B cell (primary cell): ENCODE results near the gene ZNF598. TPM values are rescaled to one million over a fixed set of nuclear protein-coding genes. Genes with fewer than 3 reads are reported as not detected.

Source experiments
- ATAC-seq: fragments of 200-7000 bp; cut with Tn5 transposase; one replicate; pipeline ENCODE4 v1.10.0; 2021; ENCODE audit warnings: low read depth, mild to moderate bottlenecking, moderate number of reproducible peaks, moderate library complexity
- CTCF ChIA-PET: fragments of 350-600 bp; sonication (Branson Sonifier 250); formaldehyde crosslinking; loops from one replicate; lab custom pipeline; 2021; ENCODE audit warnings: antibody characterized with exemption, inconsistent platforms; lab: Charles Lee
- POLR2A ChIA-PET: fragments of 350-600 bp; sonication (Branson Sonifier 250); formaldehyde crosslinking; loops from one replicate; lab custom pipeline; 2021; ENCODE audit warnings: antibody characterized with exemption; lab: Charles Lee
- DNase-seq: peaks from one replicate; pipeline ENCODE4 v3.0.0; 2013
- H2AFZ ChIP-seq: 2 replicates; pipeline ENCODE4 v1.6.1; 2012; ENCODE audit warnings: mild to moderate bottlenecking, low read depth, low read length; ENCODE audit not compliant: insufficient read depth, poor library complexity, severe bottlenecking
- H3K27ac ChIP-seq, 2 donors: 1 replicate in 1 of 2; 2 replicates in 1 of 2; pipeline ENCODE4 v1.5.1; 2012 to 2013; ENCODE audit warnings: low read length in 2 of 2, mild to moderate bottlenecking in 2 of 2, moderate library complexity in 1 of 2
- H3K27me3 ChIP-seq, 4 experiments: fragments of 200-600 bp in 1 of 4; sonication (generic) in 1 of 4; replicated peaks in 1 of 4; 1 replicate in 2 of 4; 2 replicates in 2 of 4; pipeline versions ENCODE4 v1.6.1 to v1.7.0; 2013 to 2016; ENCODE audit warnings: low read length in 3 of 4, mild to moderate bottlenecking in 2 of 4, mixed read lengths in 1 of 4, moderate library complexity in 1 of 4; ENCODE audit not compliant: insufficient read depth in 4 of 4, control insufficient read depth in 3 of 4; ENCODE audit errors: control extremely low read depth in 1 of 4
- H3K36me3 ChIP-seq, 2 experiments: replicated peaks in 1 of 2; 1 replicate in 1 of 2; 2 replicates in 1 of 2; pipeline versions ENCODE4 v1.6.1 to v1.7.1; 2013; ENCODE audit warnings: low read length in 1 of 2; ENCODE audit not compliant: insufficient read depth in 2 of 2, control insufficient read depth in 1 of 2; ENCODE audit errors: control extremely low read depth in 1 of 2, extremely low read depth in 1 of 2
- H3K4me1 ChIP-seq, 2 donors: fragments of 200-600 bp in 1 of 2; sonication (generic) in 1 of 2; 1 replicate in 1 of 2; 2 replicates in 1 of 2; pipeline versions ENCODE4 v1.5.1 to v1.6.1; 2013 to 2017; ENCODE audit warnings: low read length in 2 of 2; ENCODE audit not compliant: control insufficient read depth in 2 of 2, insufficient read depth in 2 of 2
- H3K4me2 ChIP-seq: replicated peaks from 2 replicates; pipeline ENCODE3; 2012; ENCODE audit warnings: mild to moderate bottlenecking, low read depth, low read length; ENCODE audit not compliant: poor library complexity, severe bottlenecking
- H3K4me3 ChIP-seq, 5 experiments: fragments of 200-600 bp in 1 of 5; sonication (generic) in 1 of 5; 1 replicate in 3 of 5; 2 replicates in 2 of 5; pipeline versions ENCODE4 v1.5.1 to v1.7.0; 2011 to 2016; ENCODE audit warnings: low read length in 4 of 5, mild to moderate bottlenecking in 4 of 5, low read depth in 2 of 5, control low read depth in 1 of 5, moderate library complexity in 1 of 5; ENCODE audit not compliant: insufficient read depth in 1 of 5; ENCODE audit errors: control extremely low read depth in 1 of 5, extremely low read depth in 1 of 5
- H3K79me2 ChIP-seq: fragments of 200-600 bp; sonication (generic); one replicate; pipeline ENCODE4 v1.6.0; 2016; ENCODE audit warnings: low read length; ENCODE audit not compliant: control insufficient read depth, insufficient read depth
- H3K9ac ChIP-seq: fragments of 200-600 bp; sonication (generic); 2 replicates; pipeline ENCODE4 v1.6.1; 2017; ENCODE audit warnings: mild to moderate bottlenecking, low read length, moderate library complexity
- H3K9me3 ChIP-seq, 3 donors: one replicate each; pipeline versions ENCODE4 v1.6.1 to v1.7.1; 2013; ENCODE audit warnings: low read length in 2 of 3; ENCODE audit not compliant: control insufficient read depth in 2 of 3, insufficient read depth in 1 of 3; ENCODE audit errors: control extremely low read depth in 1 of 3
- H4K20me1 ChIP-seq: 2 replicates; pipeline ENCODE4 v1.6.0; 2012; ENCODE audit warnings: mild to moderate bottlenecking, low read length; ENCODE audit not compliant: insufficient read depth, control insufficient read depth, poor library complexity, severe bottlenecking
- H3K27ac Mint-ChIP-seq: one replicate; pipeline ENCODE4 v1.8.0; 2021; ENCODE audit warnings: mixed read lengths
- H3K27me3 Mint-ChIP-seq: one replicate; pipeline ENCODE4 v1.8.0; 2021; ENCODE audit warnings: mixed read lengths
- H3K4me1 Mint-ChIP-seq: one replicate; pipeline ENCODE4 v1.8.0; 2021; ENCODE audit warnings: mixed read lengths
- H3K4me3 Mint-ChIP-seq: one replicate; pipeline ENCODE4 v1.8.0; 2021; ENCODE audit warnings: mixed read lengths
- H3K9me3 Mint-ChIP-seq: one replicate; pipeline ENCODE4 v1.8.0; 2022; ENCODE audit warnings: mixed read lengths; ENCODE audit not compliant: insufficient read depth
- CTCF ChIP-seq: fragments of 200-600 bp; IDR thresholded peaks from one replicate; pipeline ENCODE4 v1.8.0; 2022; ENCODE audit warnings: antibody characterized with exemption, mild to moderate bottlenecking
- EZH2 ChIP-seq: IDR thresholded peaks from 2 replicates; pipeline ENCODE4 v1.6.1; 2012; ENCODE audit warnings: borderline replicate concordance, low read depth, mild to moderate bottlenecking, moderate library complexity, low read length; ENCODE audit not compliant: insufficient read depth, poor library complexity, severe bottlenecking
- WGBS: methylation state at CpG from one replicate; pipeline ENCODE4 v1.1.5; 2013; ENCODE audit warnings: missing lambda C conversion rate; ENCODE audit not compliant: insufficient coverage; 5-methylcytosine and 5-hydroxymethylcytosine counted together
- intact Hi-C: fragments of 100-400 bp; cut with micrococcal nuclease; formaldehyde crosslinking; loops from one replicate; pipeline ENCODE4 v1.10.0; 2022
- polyA plus RNA-seq: library from polyadenylated mRNA; depleted of rRNA; stranded (reverse); fragments of >200 nt; gene quantifications from 2 replicates; pipeline ENCODE4 v1.2.3, GENCODE V29; 2012
- total RNA-seq, 2 donors: library from RNA; stranded (reverse); fragments of 120-200 nt in 1 of 2; gene quantifications; 1 replicate in 1 of 2; 2 replicates in 1 of 2; pipeline versions ENCODE4 v1.2.3 to v1.2.4, GENCODE V29; 2013 to 2022

ZNF598 gene
- total and polyA plus RNA-seq, 2 donors (not counting 1 experiment from before 2014, with no cell fraction given): 49.5 to 61.5 TPM

DNA sequence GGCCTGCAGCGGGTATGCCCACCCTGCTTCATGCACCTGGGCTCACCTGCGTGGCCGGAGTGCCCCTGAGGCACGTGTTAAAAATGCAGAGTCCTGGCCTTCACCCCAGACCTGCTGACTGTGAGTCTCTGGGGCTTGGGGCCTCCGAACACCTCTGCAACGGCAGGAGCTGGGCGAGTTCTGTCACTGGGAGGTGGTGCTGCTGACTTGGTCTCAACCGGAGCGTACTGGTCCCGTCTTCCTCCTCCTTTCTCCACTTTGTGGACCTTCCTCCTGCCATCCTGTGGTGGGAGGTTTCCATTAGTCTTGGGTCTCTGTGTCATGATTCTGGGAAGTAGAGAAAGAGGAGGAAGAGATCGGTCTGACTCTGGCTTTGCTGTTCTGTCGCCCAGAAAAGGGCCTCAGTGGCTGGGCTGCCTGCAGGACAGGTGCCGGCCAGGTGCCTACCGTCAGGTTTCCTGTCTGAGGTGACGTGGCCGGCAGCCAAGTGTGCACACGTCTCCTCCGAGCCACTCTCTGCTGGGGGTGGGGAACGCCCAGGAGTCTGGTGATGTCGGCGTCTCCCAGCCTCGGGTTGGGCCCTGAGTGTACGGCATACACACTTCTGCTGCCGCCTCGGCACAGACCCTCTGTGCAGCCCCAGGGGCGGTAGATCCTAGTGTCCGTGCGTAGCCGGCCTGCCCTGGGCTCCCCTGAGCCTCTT is 45.1 kb upstream of the ZNF598 start:
- Mint-ChIP-seq H3K4me1 (no peaks in the 10 kb centered on the region), H3K27me3 (no peaks in the 10 kb centered on the region), H3K9me3 (no peaks in the 10 kb centered on the region), H3K4me3 (no peak overlapping the region), H3K27ac (no peak overlapping the region)
- Histone ChIP-seq H3K27ac (no peak overlapping the region), H3K9me3 (no peaks in the 10 kb centered on the region), H3K4me2 (no peak overlapping the region), H3K27me3 (no peaks in the 10 kb centered on the region), H3K9ac (no peak overlapping the region), H4K20me1 (no peaks in the 10 kb centered on the region), H3K79me2 (peaks cover 22% of the 10 kb centered on the region), H3K4me3 (no peak overlapping the region), H3K36me3 (peaks cover 0 to 54% of the 10 kb centered on the region in 2 experiments), H3K4me1 (no peaks in the 10 kb centered on the region), H2AFZ (no peak overlapping the region)
- ChIA-PET POLR2A (no interaction called here), CTCF (no interaction called here)
- TF ChIP-seq EZH2 (no peak), CTCF (no peak)
- intact Hi-C loops: no loop called here
- DNase-seq: no peak
- no peak for ATAC-seq
- 91% methylated on average over 24 of the region's 29 CpGs for WGBS

DNA sequence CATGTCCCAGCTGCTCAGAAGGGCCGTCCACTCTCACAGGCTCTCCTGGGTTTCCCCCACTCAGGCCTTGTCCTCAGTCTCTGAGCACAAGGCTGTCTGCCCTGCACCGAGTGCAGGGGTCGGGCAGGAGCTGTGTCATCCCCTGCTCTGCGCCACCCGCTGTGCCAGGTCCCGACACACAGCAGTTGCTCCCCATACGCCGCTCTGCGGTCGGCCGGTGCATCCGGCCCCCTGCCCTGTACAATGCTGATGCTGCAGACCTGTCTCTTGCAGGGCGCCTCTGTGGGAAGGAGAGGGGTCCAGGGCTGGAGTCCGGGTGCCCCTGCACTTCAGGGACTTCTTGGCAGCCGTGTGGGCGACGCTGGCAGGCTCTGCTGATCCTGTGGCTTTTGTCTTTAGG is 44.3 kb upstream of the ZNF598 start:
- Histone ChIP-seq H3K27me3 (no peaks in the 10 kb centered on the region), H2AFZ (no peak overlapping the region), H3K79me2 (peaks cover 30% of the 10 kb centered on the region), H3K4me1 (peaks cover 0 to 1% of the 10 kb centered on the region in 2 donors), H3K9ac (no peak overlapping the region), H3K4me3 (no peak overlapping the region), H3K9me3 (no peaks in the 10 kb centered on the region), H3K4me2 (no peak overlapping the region), H3K36me3 (peaks cover 0 to 54% of the 10 kb centered on the region in 2 experiments), H4K20me1 (no peaks in the 10 kb centered on the region), H3K27ac (no peak overlapping the region)
- Mint-ChIP-seq H3K4me1 (no peaks in the 10 kb centered on the region), H3K4me3 (no peak overlapping the region), H3K9me3 (no peaks in the 10 kb centered on the region), H3K27ac (no peak overlapping the region), H3K27me3 (no peaks in the 10 kb centered on the region)
- DNase-seq (no peak), ATAC-seq (no peak)
- CTCF ChIA-PET: no interaction called here
- TF ChIP-seq CTCF: no peak
- TF ChIP-seq EZH2: no peak
- 97% methylated on average over 17 of the region's 17 CpGs for WGBS
- intact Hi-C loops: no loop called here
- POLR2A ChIA-PET: no interaction called here
